ENCODE data around the gene NUP155. TPM values are rescaled to one million over a fixed set of nuclear protein-coding genes. Genes with fewer than 3 reads are reported as not detected.
"Not testable (repeated sequence)": the region's sequence is repeated elsewhere in the genome, so short reads cannot be mapped to it uniquely, and the experiment has no call there.

NUP155 gene
- total RNA-seq, result 10 to 100 TPM; 24.1 to 33.7 TPM

- TF ChIP-seq POLR2AphosphoS5 (IDR thresholded peaks at IDR 0.05) (peak; percentile 99), POLR2A (IDR thresholded peaks at IDR 0.05) (no peak), CTCF (IDR thresholded peaks at IDR 0.05) (peak in 3 of 4 experiments; percentile 7 to 36 (median 28))
- WGBS, result 1% methylated on average over 49 of the region's 49 CpGs
- peaks cover 8% of the 10 kb centered on the region for H3K4me1 ChIP-seq (replicated peaks)
- H3K27me3 ChIP-seq (replicated peaks; ENCODE audit: insufficient read depth), result no peaks in the 10 kb centered on the region
- peak within 1 kb of the TSS; percentile 73 to 75 for H3K27ac ChIP-seq
- DNase-seq (ENCODE audit: low spot score), result peak; percentile 94
- no peaks in the 10 kb centered on the region for H3K36me3 ChIP-seq
- intact Hi-C loops (cut with DNase I), result loop anchor here (5.0 kb wide), 1 partner anchor 124 kb away; the partner anchor contains the start of gene CPLANE1
- no peaks in the 10 kb centered on the region for H3K9me3 ChIP-seq
- peak within 1 kb of the TSS; percentile 72 to 82 for H3K4me3 ChIP-seq
Observed at GRCh38 chr5:37370864-37371726, at the start of gene NUP155. Gene NUP155, minus strand, starts transcription at chr5:37371106. Its CDS starts 129 bp downstream, at chr5:37370977.

- Histone ChIP-seq H3K9me3 (no peaks in the 10 kb centered on the region), H3K36me3 (no peaks in the 10 kb centered on the region), H3K4me1 (replicated peaks) (no peaks in the 10 kb centered on the region), H3K4me3 (no peak overlapping the region), H3K27me3 (replicated peaks; ENCODE audit: insufficient read depth) (no peaks in the 10 kb centered on the region), H3K27ac (no peak overlapping the region)
- DNase-seq (ENCODE audit: low spot score), result no peak
- WGBS, result 86% methylated on average over 9 of the region's 9 CpGs
- TF ChIP-seq POLR2A (IDR thresholded peaks at IDR 0.05) (no peak), CTCF (IDR thresholded peaks at IDR 0.05) (no peak), POLR2AphosphoS5 (IDR thresholded peaks at IDR 0.05) (no peak)
- intact Hi-C loops (cut with DNase I), result loop anchor here (10.0 kb wide), 1 partner anchor 417 kb away; no protein-coding TSS in a partner anchor
Observed at GRCh38 chr5:37417347-37417746, 46.4 kb upstream of the NUP155 start.

GRCh38 chr5:37415456-37415855, 44.5 kb upstream of the NUP155 start:
- intact Hi-C loops (cut with DNase I), result loop anchor here (10.0 kb wide), 1 partner anchor 419 kb away; no protein-coding TSS in a partner anchor
- not testable (repeated sequence) for H3K27ac ChIP-seq; H3K4me3 ChIP-seq; H3K27me3 ChIP-seq (replicated peaks; ENCODE audit: insufficient read depth); H3K4me1 ChIP-seq (replicated peaks); DNase-seq (ENCODE audit: low spot score); H3K9me3 ChIP-seq; H3K36me3 ChIP-seq
- 100% methylated on average over 3 of the region's 33 CpGs for WGBS

GRCh38 chr5:37412515-37412914, 41.6 kb upstream of the NUP155 start:
- Histone ChIP-seq H3K4me1 (replicated peaks) (no peaks in the 10 kb centered on the region), H3K36me3 (no peaks in the 10 kb centered on the region), H3K4me3 (no peak overlapping the region), H3K27ac (no peak overlapping the region), H3K9me3 (no peaks in the 10 kb centered on the region), H3K27me3 (replicated peaks; ENCODE audit: insufficient read depth) (no peaks in the 10 kb centered on the region)
- TF ChIP-seq POLR2A (IDR thresholded peaks at IDR 0.05) (no peak), POLR2AphosphoS5 (IDR thresholded peaks at IDR 0.05) (no peak), CTCF (IDR thresholded peaks at IDR 0.05) (no peak)
- 88% methylated on average over 3 of the region's 3 CpGs for whole genome bisulfite sequencing
- intact Hi-C loops (cut with DNase I), result loop anchor here (5.0 to 10.0 kb wide), 2 partner anchors 422 to 780 kb away; no protein-coding TSS in a partner anchor
- no peak for DNase-seq (ENCODE audit: low spot score)

GRCh38 chr5:37400501-37400900, 29.6 kb upstream of the NUP155 start:
- no peaks in the 10 kb centered on the region for H3K9me3 ChIP-seq
- WGBS, result 88% methylated on average over 4 of the region's 4 CpGs
- intact Hi-C loops (cut with DNase I), result no loop called here
- H3K4me3 ChIP-seq, result no peak overlapping the region
- H3K36me3 ChIP-seq, result no peaks in the 10 kb centered on the region
- H3K4me1 ChIP-seq (replicated peaks), result no peaks in the 10 kb centered on the region
- H3K27ac ChIP-seq, result no peak overlapping the region
- TF ChIP-seq POLR2AphosphoS5 (IDR thresholded peaks at IDR 0.05) (no peak), CTCF (IDR thresholded peaks at IDR 0.05) (no peak), POLR2A (IDR thresholded peaks at IDR 0.05) (no peak)
- no peak for DNase-seq (ENCODE audit: low spot score)
- H3K27me3 ChIP-seq (replicated peaks; ENCODE audit: insufficient read depth), result no peaks in the 10 kb centered on the region

All from prostate gland (tissue), 2 donors.